Measurements from ENCODE around the gene SMG9. TPM values are rescaled to one million over a fixed set of nuclear protein-coding genes. Genes with fewer than 3 reads are reported as not detected.

Gene SMG9
- polyA plus RNA-seq, 1 experiment, result 9.2 TPM

DNA sequence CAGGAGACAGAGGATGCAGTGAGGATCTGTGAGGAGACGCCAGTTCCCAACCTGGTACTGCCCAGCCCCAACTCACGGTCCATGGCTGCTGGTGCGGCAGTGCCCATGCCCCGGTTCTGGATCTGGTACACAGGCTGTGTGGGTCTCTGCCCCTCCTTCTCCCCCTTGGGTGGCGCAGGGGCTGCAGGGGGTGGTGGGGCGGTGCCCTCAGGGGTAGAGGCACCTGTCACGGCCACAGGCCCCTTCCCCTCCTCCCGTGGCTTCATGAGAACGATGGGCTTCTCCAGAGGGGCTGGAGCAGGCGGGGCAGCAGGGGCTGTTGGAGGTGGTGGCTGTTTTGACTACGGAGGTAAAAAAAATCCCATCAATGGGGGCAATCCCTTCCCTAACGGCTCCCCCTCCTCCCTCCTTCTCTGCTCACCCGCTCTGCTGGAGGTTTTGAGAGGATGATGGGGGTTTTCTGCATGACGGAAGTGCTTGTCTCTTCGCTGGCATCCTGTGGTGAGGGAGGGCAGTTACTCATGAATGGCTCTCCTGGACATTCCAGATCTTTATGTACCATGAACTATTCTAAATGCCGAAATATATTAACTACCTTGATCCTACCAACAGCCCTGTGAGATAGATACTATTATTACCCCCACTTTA is 7.1 kb downstream of the SMG9 start:
- TF ChIP-seq CTCF (IDR thresholded peaks at IDR 0.05; ENCODE audit: low read depth, low read length), result no peak
- H3K4me3 ChIP-seq (ENCODE audit: low read depth, low read length), result no peak overlapping the region
- no peak for DNase-seq (ENCODE audit: low read depth, low spot score)
- no peaks in the 10 kb centered on the region for H3K27me3 ChIP-seq (ENCODE audit: control insufficient read depth, insufficient read depth, low read length)
- ChIA-PET CTCF (interaction anchor here (3.0 kb wide), 1 partner anchor 18 kb away, joined by 12 read pairs; no protein-coding TSS in a partner anchor), POLR2A (no interaction called here)
- H3K27ac ChIP-seq (ENCODE audit: low read depth, low read length), result no peak overlapping the region
- H3K9me3 ChIP-seq (ENCODE audit: control insufficient read depth, insufficient read depth, low read length), result no peaks in the 10 kb centered on the region

GRCh38 chr19:43743059-43743458 is 11.7 kb downstream of the SMG9 start:
- ChIA-PET POLR2A (interaction anchor here (0.6 to 0.8 kb wide), 2 partner anchors 12 to 21 kb away, joined by 3 read pairs; partner anchors contain the start of gene SMG9), CTCF (interaction anchor here (0.5 to 1.8 kb wide), 6 partner anchors 8 to 92 kb away, joined by 3 to 7 read pairs (median 3); no protein-coding TSS in a partner anchor)
- no peak for DNase-seq (ENCODE audit: low read depth, low spot score)
- H3K9me3 ChIP-seq (ENCODE audit: control insufficient read depth, insufficient read depth, low read length), result no peaks in the 10 kb centered on the region
- no peaks in the 10 kb centered on the region for H3K27me3 ChIP-seq (ENCODE audit: control insufficient read depth, insufficient read depth, low read length)
- no peak for TF ChIP-seq CTCF (IDR thresholded peaks at IDR 0.05; ENCODE audit: low read depth, low read length)
- H3K27ac ChIP-seq (ENCODE audit: low read depth, low read length), result no peak overlapping the region
- H3K4me3 ChIP-seq (ENCODE audit: low read depth, low read length), result no peak overlapping the region

DNA sequence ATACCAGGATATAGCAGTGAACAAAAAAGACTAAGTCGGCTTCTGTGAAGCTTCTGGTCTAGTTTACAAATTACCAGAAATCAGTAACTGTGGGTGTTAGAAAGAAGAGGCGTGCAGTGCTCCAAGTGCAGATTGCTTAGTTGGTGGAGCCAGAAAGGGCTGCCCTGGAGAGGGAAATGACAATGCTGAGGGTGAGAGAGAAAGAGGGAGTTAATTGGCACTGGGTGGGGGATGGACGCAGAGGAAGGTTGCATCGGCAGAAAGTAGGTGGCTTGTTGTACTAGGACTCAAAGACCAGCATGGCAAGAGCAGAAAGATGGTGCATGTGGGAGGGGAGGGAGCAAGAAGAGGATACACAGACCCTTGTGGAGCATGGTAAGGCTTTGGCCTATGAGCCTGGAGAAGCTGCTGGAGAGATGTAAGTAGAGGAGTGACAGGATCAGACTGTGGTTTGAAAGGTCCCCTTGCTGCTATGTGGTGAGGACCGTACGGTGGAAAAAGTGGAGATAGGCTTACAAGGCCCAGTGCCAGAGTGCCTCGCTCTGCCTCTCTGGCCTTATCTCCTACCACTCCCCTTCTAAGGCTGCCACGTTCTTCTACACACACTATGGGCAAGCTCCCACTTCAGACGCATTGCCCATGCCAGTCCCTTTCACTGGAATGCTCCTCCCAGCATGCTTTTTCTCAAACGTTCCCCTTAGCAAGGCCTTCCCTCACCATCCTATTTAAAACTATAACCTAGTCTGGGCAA is 13.5 kb downstream of the SMG9 start:
- POLR2A ChIA-PET, result no interaction called here
- no peak for TF ChIP-seq CTCF (IDR thresholded peaks at IDR 0.05; ENCODE audit: low read depth, low read length)
- no peak for DNase-seq (ENCODE audit: low read depth, low spot score)
- H3K9me3 ChIP-seq (ENCODE audit: control insufficient read depth, insufficient read depth, low read length), result no peaks in the 10 kb centered on the region
- no peak overlapping the region for H3K4me3 ChIP-seq (ENCODE audit: low read depth, low read length)
- H3K27ac ChIP-seq (ENCODE audit: low read depth, low read length), result no peak overlapping the region
- CTCF ChIA-PET, result no interaction called here
- H3K27me3 ChIP-seq (ENCODE audit: control insufficient read depth, insufficient read depth, low read length), result no peaks in the 10 kb centered on the region

- Histone ChIP-seq H3K4me3 (ENCODE audit: low read depth, low read length) (no peak overlapping the region), H3K27ac (ENCODE audit: low read depth, low read length) (no peak overlapping the region), H3K27me3 (ENCODE audit: control insufficient read depth, insufficient read depth, low read length) (no peaks in the 10 kb centered on the region), H3K9me3 (ENCODE audit: control insufficient read depth, insufficient read depth, low read length) (no peaks in the 10 kb centered on the region)
- ChIA-PET POLR2A (interaction anchor here (0.6 kb wide), 1 partner anchor 61 kb away, joined by 3 read pairs; no protein-coding TSS in a partner anchor), CTCF (interaction anchor here (0.5 to 0.6 kb wide), 2 partner anchors 35 to 70 kb away, joined by 3 to 6 read pairs; partner anchors contain the start of gene PLAUR)
- DNase-seq (ENCODE audit: low read depth, low spot score), result no peak
- no peak for TF ChIP-seq CTCF (IDR thresholded peaks at IDR 0.05; ENCODE audit: low read depth, low read length)
Measured at GRCh38 chr19:43739439-43740235, 15.1 kb downstream of the SMG9 start.
